NOMO-1 treated with dmso at 0.1 percent for 144 hours (cell line): ENCODE measurements around the gene NXNL1.

Experiments
- DNase-seq: peaks from one replicate; lab custom pipeline; 2025; ENCODE audit not compliant: unreplicated experiment; lab: John Stamatoyannopoulos, UW

The NXNL1 gene

GRCh38 chr19:17458970-17459369 is 1.8 kb downstream of the NXNL1 start:
- DNase-seq, result no peak

- DNase-seq, result no peak
These were observed 3.1 kb downstream of the NXNL1 start for GRCh38 chr19:17457616-17458015.

GRCh38 chr19:17456127-17456526 is 4.6 kb downstream of the NXNL1 start:
- DNase-seq, result no peak

- no peak for DNase-seq
These were observed 5.2 kb downstream of the NXNL1 start for GRCh38 chr19:17455308-17456123.

- no peak for DNase-seq
These were observed 6.1 kb downstream of the NXNL1 start for GRCh38 chr19:17454576-17455071.

GRCh38 chr19:17451820-17452219 is 8.9 kb downstream of the NXNL1 start:
- DNase-seq, result no peak

- DNase-seq, result no peak
These were observed 10.3 kb downstream of the NXNL1 start for GRCh38 chr19:17450264-17451075.

GRCh38 chr19:17448131-17448967 is 12.4 kb downstream of the NXNL1 start, which contains the start of gene TMEM221:
TMEM221 (minus strand) TSS chr19:17448668; CDS start chr19:17448462, 206 bp downstream.
- DNase-seq, result peak; percentile 9

- no peak for DNase-seq
These were observed 13.0 kb downstream of the NXNL1 start for GRCh38 chr19:17447704-17448130.

GRCh38 chr19:17445526-17446165 is 15.1 kb downstream of the NXNL1 start:
- no peak for DNase-seq

GRCh38 chr19:17441241-17442021 is 19.3 kb downstream of the NXNL1 start:
- DNase-seq, result no peak

- no peak for DNase-seq
These were observed 23.9 kb downstream of the NXNL1 start for GRCh38 chr19:17436874-17437267.

- DNase-seq, result no peak
These were observed 24.4 kb downstream of the NXNL1 start for GRCh38 chr19:17436094-17436873.

- DNase-seq, result no peak
These were observed 25.5 kb downstream of the NXNL1 start for GRCh38 chr19:17435218-17435617.

- DNase-seq, result no peak
These were observed 29.3 kb downstream of the NXNL1 start for GRCh38 chr19:17431417-17431816.

GRCh38 chr19:17429641-17430113 is 31.0 kb downstream of the NXNL1 start:
- no peak for DNase-seq

GRCh38 chr19:17424743-17425365 is 35.9 kb downstream of the NXNL1 start:
- no peak for DNase-seq
